ENCODE results near the gene HS6ST2.
A peak's percentile ranks its signal among the peaks of the same experiment; 100 is the strongest.

The HS6ST2 gene

DNA sequence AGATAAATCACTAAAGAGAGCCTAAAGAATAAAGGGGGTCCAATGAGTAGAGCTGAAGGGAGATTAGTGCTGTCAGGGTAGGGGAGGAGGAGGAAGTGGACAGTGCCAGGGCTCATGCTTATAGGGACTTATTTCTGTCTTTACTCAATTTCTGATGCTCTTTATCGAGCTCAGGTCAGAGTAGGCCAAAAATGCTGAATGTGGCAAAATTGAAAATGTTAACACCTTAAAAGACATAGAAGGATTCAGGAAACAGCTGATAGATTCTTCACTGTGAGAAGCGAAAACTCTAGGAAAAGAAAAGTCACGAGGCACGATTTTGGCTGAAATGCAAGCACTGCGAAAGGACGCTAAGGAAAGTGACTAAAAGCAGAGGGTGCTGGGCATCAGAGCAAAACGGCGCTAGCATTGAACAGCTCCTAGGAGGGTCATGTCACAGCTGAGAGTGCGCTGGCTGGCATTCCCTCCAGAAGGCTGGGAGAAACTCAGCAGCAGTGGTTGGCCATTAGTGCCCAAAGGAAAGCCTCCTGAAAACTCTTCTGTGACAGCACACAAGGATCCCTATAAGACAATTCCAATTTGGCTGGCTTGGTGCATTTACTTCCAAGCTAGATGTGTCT, 150.9 kb downstream of the HS6ST2 start:
- peak in 1 of 56 donors; percentile 0 for DNase-seq

DNA sequence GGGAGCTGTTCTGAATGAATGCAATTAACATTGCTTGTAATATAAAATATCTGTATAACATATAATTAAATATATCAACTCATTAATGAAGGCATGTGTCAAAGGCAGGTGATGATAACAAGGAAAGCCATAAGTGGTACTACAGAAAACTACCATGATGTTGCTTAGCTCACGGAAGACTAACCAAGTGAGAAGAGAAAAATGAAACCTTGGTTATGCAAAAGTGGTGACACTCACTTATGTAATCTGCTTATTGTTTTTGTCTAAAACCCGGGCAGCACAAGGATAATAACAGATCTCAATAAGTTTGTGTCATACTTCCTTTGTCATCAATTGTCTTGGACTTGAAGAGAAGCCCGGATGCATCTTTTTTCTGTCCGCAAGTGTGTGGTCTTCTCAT, 156.4 kb downstream of the HS6ST2 start:
- DNase-seq, result no peak

- no peak for DNase-seq
Observed at GRCh38 chrX:132795181-132795580, 163.2 kb downstream of the HS6ST2 start.

DNA sequence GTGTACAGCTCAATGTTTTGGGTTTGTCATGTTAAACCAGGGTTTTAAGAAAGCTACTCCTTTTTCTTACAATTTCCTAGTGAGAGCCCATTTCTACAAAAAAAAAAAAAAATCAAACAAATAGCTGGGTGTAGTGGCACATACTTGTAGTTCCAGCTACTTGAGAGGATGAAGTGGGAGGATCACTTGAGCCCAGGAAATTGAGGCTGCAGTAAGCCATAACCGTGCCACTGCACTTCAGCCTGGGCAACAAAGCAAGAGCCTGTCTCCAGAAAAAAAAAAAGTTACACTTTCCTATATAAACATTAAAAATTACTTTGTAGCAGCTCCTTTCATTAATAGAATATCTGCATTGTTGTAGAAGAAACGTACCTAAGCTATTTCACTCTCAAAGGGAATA, 166.7 kb downstream of the HS6ST2 start:
- DNase-seq, result no peak

- DNase-seq, result no peak
Observed at GRCh38 chrX:132790329-132790728, 168.1 kb downstream of the HS6ST2 start.

DNA sequence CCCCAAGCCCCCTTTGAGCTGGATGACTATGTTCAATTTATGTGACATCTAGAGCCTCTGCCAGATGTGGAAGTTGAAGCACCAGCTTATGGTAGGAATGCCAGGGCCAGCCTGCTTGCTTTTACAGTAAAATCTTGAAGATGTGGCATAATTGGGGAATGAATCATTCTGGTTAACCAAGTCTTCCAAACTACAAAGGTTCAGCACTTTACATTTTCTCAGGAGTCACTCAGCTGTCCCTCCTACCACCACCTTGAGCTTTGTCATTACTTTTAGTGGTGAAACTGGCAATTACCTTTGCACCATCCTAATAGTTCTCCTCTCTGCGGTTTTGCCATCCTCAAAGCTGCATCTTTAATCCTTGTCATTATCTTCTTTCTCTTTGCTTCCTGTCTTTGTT, 172.2 kb downstream of the HS6ST2 start:
- no peak for DNase-seq

DNA sequence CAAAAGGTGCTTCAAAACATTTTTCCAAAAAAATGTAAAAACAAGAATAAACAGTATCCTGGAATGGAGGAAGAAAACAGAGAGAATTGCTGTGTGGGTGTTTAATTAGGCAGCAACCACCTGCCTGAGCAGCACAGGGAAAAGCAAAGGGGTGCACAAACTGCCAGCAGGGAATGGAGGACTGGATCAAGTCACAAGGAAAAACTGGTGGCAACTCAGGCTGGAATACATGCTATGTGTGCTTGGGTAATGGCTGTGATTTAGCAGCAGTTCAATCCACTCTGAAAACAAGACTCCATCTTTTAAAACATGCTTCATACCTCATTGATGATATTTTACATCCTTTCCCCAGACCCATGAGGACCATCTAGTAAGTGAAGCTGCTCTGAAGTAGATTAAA, 179.5 kb downstream of the HS6ST2 start:
- peak in 1 of 56 donors; percentile 0 for DNase-seq

DNA sequence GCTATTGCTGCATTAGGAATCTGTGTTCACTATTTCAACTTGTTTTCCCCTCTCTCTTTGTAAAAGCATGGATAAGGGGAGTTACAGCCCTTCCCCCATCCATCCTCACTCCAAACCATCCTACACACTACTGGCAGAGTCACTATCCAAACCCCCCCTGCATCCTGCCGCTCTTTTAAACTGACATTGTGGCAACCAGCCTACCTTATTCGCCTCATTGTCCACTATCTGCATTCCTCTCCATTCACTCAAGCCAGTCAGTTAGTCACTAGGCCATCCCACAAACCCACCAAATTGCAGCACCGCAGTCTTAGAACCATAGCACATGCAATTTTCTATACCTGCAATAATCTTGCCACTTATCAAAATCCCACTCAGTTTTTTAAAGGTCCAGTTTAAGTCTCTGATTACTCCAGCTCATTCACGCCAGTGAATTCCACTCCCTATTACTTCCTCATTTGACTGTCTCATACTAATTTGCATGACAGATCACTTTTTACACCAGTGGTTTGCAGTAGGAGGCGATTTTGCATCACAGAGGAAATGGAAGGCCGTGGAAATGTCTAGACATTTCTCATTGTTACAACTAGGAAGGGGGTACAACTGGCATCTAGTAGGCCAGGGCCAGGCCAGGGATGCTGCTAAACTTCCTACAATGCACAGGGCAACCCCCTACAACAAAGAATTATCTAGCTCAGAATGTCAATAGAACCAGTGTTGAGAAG, 181.8 kb downstream of the HS6ST2 start:
- DNase-seq, result no peak

DNA sequence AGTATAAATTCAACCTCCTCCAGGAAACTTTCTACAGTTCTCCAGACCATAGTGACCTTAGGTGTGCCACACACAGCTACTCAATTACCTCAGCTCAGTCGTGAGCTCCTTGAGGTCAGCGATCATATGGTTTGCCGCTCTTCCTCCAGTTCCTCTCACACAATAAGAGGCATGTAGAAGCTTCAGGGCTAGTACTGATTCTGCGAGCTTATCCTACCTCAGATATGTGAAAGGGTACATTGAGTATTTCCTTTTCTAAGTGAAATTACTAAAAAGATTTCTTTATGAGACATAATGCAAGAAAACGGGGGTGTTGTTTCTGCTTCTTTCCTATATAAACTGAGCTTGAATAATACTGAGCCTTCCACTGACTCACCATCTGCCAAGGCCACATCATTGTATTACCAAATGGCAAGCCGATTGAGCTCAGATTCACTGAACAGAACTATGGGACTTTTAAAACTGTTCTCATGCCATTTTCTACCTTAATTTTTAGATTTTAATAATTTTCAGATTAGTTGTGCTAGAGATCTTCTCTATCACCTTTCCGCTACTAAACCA, 183.1 kb downstream of the HS6ST2 start:
- DNase-seq, result peak in 1 of 56 donors; percentile 0

DNA sequence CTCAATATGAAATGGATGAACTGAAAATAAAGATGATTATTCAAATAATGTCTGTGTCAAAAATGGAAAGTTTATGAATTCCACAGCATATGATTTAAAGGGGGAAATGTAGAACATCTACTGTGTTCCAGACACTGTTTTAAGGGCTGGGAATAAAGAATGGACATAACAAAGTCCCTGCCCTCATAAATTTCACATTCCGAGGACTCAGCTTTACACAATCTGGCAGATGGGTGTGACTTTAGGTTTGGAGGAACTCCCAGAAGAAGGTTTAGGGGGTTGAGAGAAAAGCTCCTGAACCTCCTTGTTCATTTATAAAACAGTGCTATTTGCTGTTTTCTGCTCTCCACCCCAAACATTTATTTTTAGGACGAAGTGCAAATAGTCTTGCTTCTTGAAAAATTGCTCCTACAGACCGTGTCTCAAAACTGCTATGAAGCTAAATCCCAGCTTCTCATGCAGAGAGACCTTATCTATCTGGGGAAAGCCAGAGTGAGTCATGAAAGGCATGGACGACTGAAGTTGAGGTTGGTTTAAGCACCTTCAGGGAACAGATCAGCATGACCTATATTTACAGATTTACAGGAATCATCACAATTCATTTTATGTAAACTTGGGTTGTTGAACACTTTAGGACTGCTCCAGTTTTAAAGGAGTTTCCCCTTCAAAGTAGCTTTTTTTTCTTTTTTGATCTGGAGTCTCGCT, 184.3 kb downstream of the HS6ST2 start:
- DNase-seq, result no peak

DNA sequence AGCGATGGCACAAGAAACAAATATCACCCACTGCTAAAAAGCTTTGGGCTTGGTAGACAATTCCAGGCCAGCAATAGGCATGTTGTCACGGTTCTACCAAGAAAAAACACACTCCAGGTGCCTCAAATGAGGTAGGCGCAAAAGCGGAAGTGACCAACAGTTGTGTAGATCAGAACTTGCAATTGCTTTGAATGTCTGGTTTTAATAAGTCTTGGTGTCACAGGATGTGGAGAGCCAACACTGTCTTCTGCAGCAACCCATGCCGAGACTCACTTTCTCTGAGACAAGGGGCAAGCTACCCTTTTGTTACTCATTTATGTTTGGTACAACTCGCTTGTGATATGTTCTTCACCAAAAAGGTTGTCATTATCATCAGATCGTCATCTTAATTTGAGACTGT, 188.8 kb downstream of the HS6ST2 start:
- DNase-seq, result no peak

DNA sequence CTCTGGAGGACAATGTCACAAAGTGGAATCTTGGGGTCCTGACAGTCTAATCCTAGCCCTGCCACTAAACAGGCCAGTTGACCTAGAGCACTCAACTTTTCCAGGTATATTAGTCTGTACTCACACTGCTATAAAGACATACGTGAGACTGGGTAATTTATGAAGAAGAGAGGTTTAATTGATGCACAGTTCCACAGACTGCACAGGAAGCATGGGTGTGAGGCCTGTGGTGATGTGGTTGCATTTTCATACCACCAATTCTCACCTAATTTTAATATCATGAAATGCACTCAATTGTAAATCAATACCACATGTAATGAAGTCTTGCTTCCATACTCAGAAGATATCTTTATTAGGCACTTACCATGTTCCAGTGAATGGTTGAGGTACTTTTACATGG, 192.0 kb downstream of the HS6ST2 start:
- DNase-seq, result no peak

- DNase-seq, result no peak
Observed at GRCh38 chrX:132763528-132763927, 194.9 kb downstream of the HS6ST2 start.

GRCh38 chrX:132758759-132759158, 199.7 kb downstream of the HS6ST2 start:
- DNase-seq, result no peak

DNA sequence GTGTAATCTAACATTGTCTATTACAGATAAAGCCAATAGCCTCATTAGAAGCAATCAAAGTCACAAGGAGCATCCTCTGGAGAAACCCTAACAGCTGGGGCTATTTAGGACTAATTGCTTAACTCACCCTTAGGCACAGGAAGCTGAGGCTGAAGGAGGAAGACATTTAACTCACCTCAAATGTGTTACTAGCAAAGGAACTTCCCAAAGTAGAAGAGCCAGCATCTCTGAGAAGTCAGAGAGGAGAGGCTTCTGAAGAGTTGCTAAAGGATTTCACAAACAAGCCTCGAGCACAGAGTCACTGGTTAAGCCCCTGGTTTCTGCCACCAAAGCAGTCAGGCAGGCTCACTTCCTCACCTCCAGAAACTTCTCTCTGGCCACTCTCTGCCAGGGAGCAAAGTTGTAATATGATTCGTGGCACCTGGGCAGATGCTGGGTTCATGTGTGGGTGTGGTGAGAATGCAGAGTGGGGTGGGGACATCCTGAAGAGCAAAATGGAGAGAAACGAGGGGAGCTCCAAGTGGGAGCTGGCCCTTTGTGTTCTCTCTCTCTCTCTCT, 201.3 kb downstream of the HS6ST2 start:
- DNase-seq, result no peak

GRCh38 chrX:132756439-132756838, 202.0 kb downstream of the HS6ST2 start:
- no peak for DNase-seq

- DNase-seq, result no peak
Observed at GRCh38 chrX:132751063-132751690, 207.3 kb downstream of the HS6ST2 start.

DNA sequence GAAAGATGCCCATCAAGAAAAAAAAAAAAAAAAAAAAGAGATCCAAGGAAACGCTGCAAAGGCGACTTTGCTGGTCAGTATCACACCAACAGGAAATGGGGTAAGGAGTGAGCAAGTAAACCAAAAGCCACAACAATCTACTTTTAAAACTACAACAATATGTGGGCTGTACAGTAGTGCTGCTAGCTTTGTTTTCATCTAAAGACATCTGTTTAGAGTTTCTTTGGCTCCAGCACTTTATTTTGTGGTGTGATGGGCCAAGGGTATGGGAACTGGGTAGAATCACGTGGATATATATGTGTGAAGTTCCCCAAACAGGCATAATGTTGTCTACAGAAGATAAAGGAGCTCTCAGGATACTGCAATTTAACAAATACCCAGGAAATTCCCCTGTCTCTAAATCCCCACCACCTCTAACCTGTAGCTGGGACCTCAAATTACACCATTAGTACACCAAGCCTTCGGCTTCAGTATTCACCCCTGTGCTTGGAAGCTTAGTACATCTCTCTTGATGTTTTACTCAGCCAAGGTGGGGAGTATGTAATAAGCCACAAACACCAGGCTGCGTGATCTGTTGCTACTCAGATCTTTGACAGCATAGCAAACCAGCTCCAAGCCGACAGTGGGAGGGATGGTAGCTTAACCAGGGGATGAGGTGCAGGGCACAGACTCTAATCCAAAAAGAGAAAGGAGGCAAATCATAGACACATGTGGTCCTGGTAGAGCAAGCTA, 207.9 kb downstream of the HS6ST2 start:
- no peak for DNase-seq

DNA sequence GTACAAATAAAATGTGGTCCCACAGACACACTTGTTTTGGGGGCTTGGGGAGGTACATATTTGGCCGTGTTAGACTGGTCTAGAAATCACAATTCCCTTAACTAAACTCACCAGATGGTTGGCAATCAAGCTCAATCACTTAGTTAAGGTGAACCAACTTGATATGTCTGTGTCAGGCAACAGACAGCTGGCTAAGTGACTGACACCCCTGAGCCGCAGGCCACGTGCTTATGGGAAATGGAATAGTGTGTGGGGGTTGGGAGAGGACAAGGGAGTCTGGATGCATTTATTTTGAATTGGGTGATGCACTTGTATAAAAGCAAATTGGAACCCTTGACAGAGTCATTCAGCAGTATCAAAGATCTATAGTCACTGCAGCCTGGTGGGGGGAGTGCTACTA, 209.0 kb downstream of the HS6ST2 start:
- DNase-seq, result no peak

DNA sequence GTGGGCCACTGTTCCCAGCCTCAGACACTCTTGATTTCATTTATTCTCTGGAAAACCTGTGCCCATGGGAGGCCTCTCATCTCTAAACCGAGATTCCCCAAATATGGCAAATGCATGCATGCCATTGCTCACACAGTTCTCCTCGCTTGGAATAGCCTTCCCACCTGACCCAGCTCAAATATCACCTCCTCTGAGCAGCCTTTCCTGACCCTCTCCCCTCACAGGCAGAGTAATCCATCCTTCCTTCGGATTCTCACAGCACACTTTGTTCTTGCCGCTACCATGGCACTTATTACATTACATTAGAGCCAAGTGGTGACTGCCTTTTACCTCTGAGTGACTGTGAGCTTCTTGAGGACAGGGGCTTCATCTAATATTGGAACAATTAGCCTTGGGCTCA, 209.5 kb downstream of the HS6ST2 start:
- no peak for DNase-seq

- DNase-seq, result no peak
Observed at GRCh38 chrX:132748268-132748667, 210.2 kb downstream of the HS6ST2 start.

Data from amygdala (tissue), 56 donors.